Measurements from ENCODE around the gene SMKR1.

SMKR1 gene

GRCh38 chr7:129456421-129456820, 45.9 kb upstream of the SMKR1 start:
- DNase-seq (ENCODE audit: low spot score) = no peak
- no peak for ATAC-seq (ENCODE audit: low read depth)
- Histone ChIP-seq H3K27ac (ENCODE audit: poor library complexity, severe bottlenecking) (no peak overlapping the region), H3K4me1 (ENCODE audit: insufficient read depth, poor library complexity, severe bottlenecking) (peaks cover 17% of the 10 kb centered on the region), H3K9me3 (ENCODE audit: severe bottlenecking) (no peaks in the 10 kb centered on the region), H3K4me3 (ENCODE audit: severe bottlenecking) (no peak overlapping the region), H3K27me3 (ENCODE audit: insufficient read depth, poor library complexity, severe bottlenecking) (no peaks in the 10 kb centered on the region), H3K36me3 (ENCODE audit: low read depth) (peaks cover 63% of the 10 kb centered on the region)
- no peak for TF ChIP-seq CTCF (IDR thresholded peaks at IDR 0.05; ENCODE audit: poor library complexity, severe bottlenecking)

- TF ChIP-seq CTCF (IDR thresholded peaks at IDR 0.05; ENCODE audit: poor library complexity, severe bottlenecking) = no peak
- no peak overlapping the region for H3K27ac ChIP-seq (ENCODE audit: poor library complexity, severe bottlenecking)
- DNase-seq (ENCODE audit: low spot score) (no peak), ATAC-seq (ENCODE audit: low read depth) (no peak)
- no peaks in the 10 kb centered on the region for H3K27me3 ChIP-seq (ENCODE audit: insufficient read depth, poor library complexity, severe bottlenecking)
- no peaks in the 10 kb centered on the region for H3K9me3 ChIP-seq (ENCODE audit: severe bottlenecking)
- peaks cover 60% of the 10 kb centered on the region for H3K36me3 ChIP-seq (ENCODE audit: low read depth)
- peaks cover 17% of the 10 kb centered on the region for H3K4me1 ChIP-seq (ENCODE audit: insufficient read depth, poor library complexity, severe bottlenecking)
- no peak overlapping the region for H3K4me3 ChIP-seq (ENCODE audit: severe bottlenecking)
Observed at GRCh38 chr7:129457101-129457500, 45.2 kb upstream of the SMKR1 start.

GRCh38 chr7:129458171-129458570, 44.2 kb upstream of the SMKR1 start:
- H3K4me1 ChIP-seq (ENCODE audit: insufficient read depth, poor library complexity, severe bottlenecking) = peaks cover 11% of the 10 kb centered on the region
- no peak for ATAC-seq (ENCODE audit: low read depth)
- H3K9me3 ChIP-seq (ENCODE audit: severe bottlenecking) = no peaks in the 10 kb centered on the region
- H3K4me3 ChIP-seq (ENCODE audit: severe bottlenecking) = no peak overlapping the region
- no peaks in the 10 kb centered on the region for H3K27me3 ChIP-seq (ENCODE audit: insufficient read depth, poor library complexity, severe bottlenecking)
- no peak overlapping the region for H3K27ac ChIP-seq (ENCODE audit: poor library complexity, severe bottlenecking)
- H3K36me3 ChIP-seq (ENCODE audit: low read depth) = peaks cover 59% of the 10 kb centered on the region
- DNase-seq (ENCODE audit: low spot score) = no peak
- no peak for TF ChIP-seq CTCF (IDR thresholded peaks at IDR 0.05; ENCODE audit: poor library complexity, severe bottlenecking)

GRCh38 chr7:129461809-129462208, 40.5 kb upstream of the SMKR1 start:
- TF ChIP-seq CTCF (IDR thresholded peaks at IDR 0.05; ENCODE audit: poor library complexity, severe bottlenecking) = no peak
- ATAC-seq (ENCODE audit: low read depth) (no peak), DNase-seq (ENCODE audit: low spot score) (no peak)
- no peaks in the 10 kb centered on the region for H3K4me1 ChIP-seq (ENCODE audit: insufficient read depth, poor library complexity, severe bottlenecking)
- H3K9me3 ChIP-seq (ENCODE audit: severe bottlenecking) = no peaks in the 10 kb centered on the region
- peaks cover 54% of the 10 kb centered on the region for H3K36me3 ChIP-seq (ENCODE audit: low read depth)
- H3K27ac ChIP-seq (ENCODE audit: poor library complexity, severe bottlenecking) = no peak overlapping the region
- no peak overlapping the region for H3K4me3 ChIP-seq (ENCODE audit: severe bottlenecking)
- no peaks in the 10 kb centered on the region for H3K27me3 ChIP-seq (ENCODE audit: insufficient read depth, poor library complexity, severe bottlenecking)

GRCh38 chr7:129462420-129462819, 39.9 kb upstream of the SMKR1 start:
- H3K36me3 ChIP-seq (ENCODE audit: low read depth) = peaks cover 54% of the 10 kb centered on the region

More at GRCh38 chr7:129462420-129462819, 39.9 kb upstream of the SMKR1 start:
- no peak for ATAC-seq (ENCODE audit: low read depth)
- no peak for DNase-seq (ENCODE audit: low spot score)
- TF ChIP-seq CTCF (IDR thresholded peaks at IDR 0.05; ENCODE audit: poor library complexity, severe bottlenecking) = no peak
- Histone ChIP-seq H3K4me1 (ENCODE audit: insufficient read depth, poor library complexity, severe bottlenecking) (no peaks in the 10 kb centered on the region), H3K9me3 (ENCODE audit: severe bottlenecking) (no peaks in the 10 kb centered on the region), H3K27me3 (ENCODE audit: insufficient read depth, poor library complexity, severe bottlenecking) (no peaks in the 10 kb centered on the region), H3K27ac (ENCODE audit: poor library complexity, severe bottlenecking) (no peak overlapping the region), H3K4me3 (ENCODE audit: severe bottlenecking) (no peak overlapping the region)
